ENCODE measurements around the gene EN1.

- no peak for TF ChIP-seq CTCF (IDR thresholded peaks at IDR 0.05; ENCODE audit: extremely low read depth in 1 of 2, insufficient read depth in 1 of 2, low read depth in 1 of 2, low read length in 2 of 2)
- no peak for TF ChIP-seq MYC (IDR thresholded peaks at IDR 0.05; ENCODE audit: low read depth, low read length)
- TF ChIP-seq MAX (IDR thresholded peaks at IDR 0.05; ENCODE audit: insufficient read depth, insufficient read length) = no peak
- no peak for TF ChIP-seq POLR2A (IDR thresholded peaks at IDR 0.05; ENCODE audit: low read depth, low read length)
- TF ChIP-seq POLR2AphosphoS5 (IDR thresholded peaks at IDR 0.05; ENCODE audit: insufficient read depth, low read depth, low read length) = no peak
- no peak for TF ChIP-seq EZH2 (IDR thresholded peaks at IDR 0.05; ENCODE audit: borderline replicate concordance, low read depth, low read length, severe bottlenecking)
These were observed 46.7 kb downstream of the EN1 start for GRCh38 chr2:118800736-118801135.

Data from endothelial cell of umbilical vein (primary cell).